ENCODE data around the gene TRRAP. TPM values are rescaled to one million over a fixed set of nuclear protein-coding genes. Genes with fewer than 3 reads are reported as not detected.

The TRRAP gene
- total RNA-seq, 4 donors from 2014 or later: 19.7 to 62.3 (median 31.1) TPM

GRCh38 chr7:99030457-99030856 lies 152.1 kb downstream of the TRRAP start:
- Histone ChIP-seq H3K4me3 (no peak overlapping the region), H3K27ac (peak overlapping the region; percentile 43 to 73), H3K4me1 (no peaks in the 10 kb centered on the region), H3K36me3 (no peaks in the 10 kb centered on the region), H3K9me3 (no peaks in the 10 kb centered on the region), H3K27me3 (no peaks in the 10 kb centered on the region)
- no peak for DNase-seq
- intact Hi-C loops (cut with DNase I; ENCODE audit: low total_unique reads): loop anchor here (10.0 kb wide), 1 partner anchor 284 kb away; no protein-coding TSS in a partner anchor
- no peak for TF ChIP-seq CTCF (IDR thresholded peaks at IDR 0.05)
- TF ChIP-seq POLR2A (IDR thresholded peaks at IDR 0.05): no peak

GRCh38 chr7:99030951-99031350 lies 152.6 kb downstream of the TRRAP start:
- no peak overlapping the region for H3K4me3 ChIP-seq
- no peaks in the 10 kb centered on the region for H3K4me1 ChIP-seq
- intact Hi-C loops (cut with DNase I; ENCODE audit: low total_unique reads): loop anchor here (10.0 kb wide), 1 partner anchor 284 kb away; no protein-coding TSS in a partner anchor
- DNase-seq: no peak
- H3K9me3 ChIP-seq: no peaks in the 10 kb centered on the region
- peak overlapping the region; percentile 43 to 73 for H3K27ac ChIP-seq
- TF ChIP-seq POLR2A (IDR thresholded peaks at IDR 0.05) (no peak), CTCF (IDR thresholded peaks at IDR 0.05) (no peak)
- H3K27me3 ChIP-seq: no peaks in the 10 kb centered on the region
- no peaks in the 10 kb centered on the region for H3K36me3 ChIP-seq

- H3K36me3 ChIP-seq: no peaks in the 10 kb centered on the region
Observed at GRCh38 chr7:99031496-99031895, 153.2 kb downstream of the TRRAP start.

GRCh38 chr7:99032928-99033327 lies 154.6 kb downstream of the TRRAP start:
- TF ChIP-seq POLR2A (IDR thresholded peaks at IDR 0.05) (no peak), CTCF (IDR thresholded peaks at IDR 0.05) (no peak)
- Histone ChIP-seq H3K9me3 (no peaks in the 10 kb centered on the region), H3K27me3 (no peaks in the 10 kb centered on the region), H3K4me3 (no peak overlapping the region), H3K36me3 (no peaks in the 10 kb centered on the region), H3K4me1 (no peaks in the 10 kb centered on the region), H3K27ac (peak overlapping the region in 1 of 2 donors; percentile 49)
- intact Hi-C loops (cut with DNase I; ENCODE audit: low total_unique reads): loop anchor here (10.0 kb wide), 1 partner anchor 282 kb away; no protein-coding TSS in a partner anchor
- no peak for DNase-seq

More at GRCh38 chr7:99031496-99031895, 153.2 kb downstream of the TRRAP start:
- H3K27ac ChIP-seq: peak overlapping the region; percentile 31 to 69
- no peak for DNase-seq
- H3K4me3 ChIP-seq: no peak overlapping the region
- intact Hi-C loops (cut with DNase I; ENCODE audit: low total_unique reads): loop anchor here (10.0 kb wide), 1 partner anchor 283 kb away; no protein-coding TSS in a partner anchor
- no peaks in the 10 kb centered on the region for H3K27me3 ChIP-seq
- no peak for TF ChIP-seq CTCF (IDR thresholded peaks at IDR 0.05)
- TF ChIP-seq POLR2A (IDR thresholded peaks at IDR 0.05): no peak
- no peaks in the 10 kb centered on the region for H3K4me1 ChIP-seq
- no peaks in the 10 kb centered on the region for H3K9me3 ChIP-seq

GRCh38 chr7:99033765-99034164 lies 155.4 kb downstream of the TRRAP start:
- Histone ChIP-seq H3K27ac (peak overlapping the region in 1 of 2 donors; percentile 49), H3K36me3 (no peaks in the 10 kb centered on the region), H3K27me3 (no peaks in the 10 kb centered on the region), H3K4me3 (no peak overlapping the region), H3K9me3 (no peaks in the 10 kb centered on the region), H3K4me1 (no peaks in the 10 kb centered on the region)
- intact Hi-C loops (cut with DNase I; ENCODE audit: low total_unique reads): loop anchor here (10.0 kb wide), 1 partner anchor 281 kb away; no protein-coding TSS in a partner anchor
- no peak for DNase-seq
- no peak for TF ChIP-seq POLR2A (IDR thresholded peaks at IDR 0.05)
- no peak for TF ChIP-seq CTCF (IDR thresholded peaks at IDR 0.05)
